Activated naive CD4-positive, alpha-beta T cell treated with anti-CD3 and anti-CD28 coated beads, Interleukin-2, amount 10 ng/mL, durations not matched to agents 7 days and 5 days (primary cell): ENCODE measurements around the gene XCR1.
"Not testable (repeated sequence)": the region's sequence is repeated elsewhere in the genome, so short reads cannot be mapped to it uniquely, and the experiment has no call there.

ENCODE experiments used
- CTCF ChIA-PET: fragments of 350-600 bp; sonication (Branson Sonifier 250); formaldehyde crosslinking; loops from one replicate; lab custom pipeline; 2021; ENCODE audit warnings: antibody characterized with exemption; lab: Charles Lee
- DNase-seq: peaks from one replicate; pipeline ENCODE4 v3.0.0-alpha.2; 2020
- H3K27ac Mint-ChIP-seq: one replicate; pipeline ENCODE4 v1.8.0; 2021; ENCODE audit warnings: mild to moderate bottlenecking, moderate library complexity, mixed read lengths
- H3K27me3 Mint-ChIP-seq: one replicate; pipeline ENCODE4 v1.8.0; 2021; ENCODE audit warnings: mild to moderate bottlenecking, mixed read lengths
- H3K36me3 Mint-ChIP-seq: one replicate; pipeline ENCODE4 v1.8.0; 2021; ENCODE audit warnings: mixed read lengths
- H3K4me1 Mint-ChIP-seq: one replicate; pipeline ENCODE4 v1.8.0; 2021; ENCODE audit warnings: mixed read lengths
- H3K4me3 Mint-ChIP-seq: one replicate; pipeline ENCODE4 v1.8.0; 2021; ENCODE audit warnings: mild to moderate bottlenecking, moderate library complexity, mixed read lengths
- H3K9me3 Mint-ChIP-seq: one replicate; pipeline ENCODE4 v1.8.0; 2021; ENCODE audit warnings: mixed read lengths

XCR1 gene

GRCh38 chr3:46059432-46059831 is 32.1 kb upstream of the XCR1 start:
- Mint-ChIP-seq H3K27ac (no peak overlapping the region), H3K27me3 (peaks cover 63% of the 10 kb centered on the region), H3K4me3 (no peak overlapping the region), H3K4me1 (peaks cover 6% of the 10 kb centered on the region), H3K9me3 (no peaks in the 10 kb centered on the region), H3K36me3 (no peaks in the 10 kb centered on the region)
- no peak for DNase-seq
- CTCF ChIA-PET: no interaction called here

- Mint-ChIP-seq H3K27ac (no peak overlapping the region), H3K9me3 (no peaks in the 10 kb centered on the region), H3K4me3 (no peak overlapping the region), H3K27me3 (peaks cover 66% of the 10 kb centered on the region), H3K4me1 (peaks cover 2% of the 10 kb centered on the region), H3K36me3 (no peaks in the 10 kb centered on the region)
- CTCF ChIA-PET: no interaction called here
- no peak for DNase-seq
Observed at GRCh38 chr3:46058981-46059380, 31.7 kb upstream of the XCR1 start.

GRCh38 chr3:46057716-46058115 is 30.4 kb upstream of the XCR1 start:
- Mint-ChIP-seq H3K27me3 (peaks cover 62% of the 10 kb centered on the region), H3K27ac (no peak overlapping the region), H3K4me3 (no peak overlapping the region), H3K9me3 (no peaks in the 10 kb centered on the region), H3K4me1 (no peaks in the 10 kb centered on the region), H3K36me3 (no peaks in the 10 kb centered on the region)
- CTCF ChIA-PET: interaction anchor here (0.7 kb wide), 1 partner anchor 252 kb away, joined by 3 read pairs; no protein-coding TSS in a partner anchor
- no peak for DNase-seq

GRCh38 chr3:46056686-46057085 is 29.4 kb upstream of the XCR1 start:
- Mint-ChIP-seq H3K4me3 (no peak overlapping the region), H3K4me1 (no peaks in the 10 kb centered on the region), H3K9me3 (no peaks in the 10 kb centered on the region), H3K27ac (no peak overlapping the region), H3K27me3 (peaks cover 60% of the 10 kb centered on the region), H3K36me3 (no peaks in the 10 kb centered on the region)
- CTCF ChIA-PET: interaction anchor here (1.2 kb wide), 1 partner anchor 23 kb away, joined by 3 read pairs; no protein-coding TSS in a partner anchor
- no peak for DNase-seq

GRCh38 chr3:46053761-46054515 is 26.7 kb upstream of the XCR1 start:
- H3K36me3 Mint-ChIP-seq, DNase-seq, H3K9me3 Mint-ChIP-seq, CTCF ChIA-PET, H3K27ac Mint-ChIP-seq, H3K4me1 Mint-ChIP-seq, H3K4me3 Mint-ChIP-seq: not testable (repeated sequence)
- H3K27me3 Mint-ChIP-seq: peaks cover 66% of the 10 kb centered on the region

GRCh38 chr3:46053265-46053664 is 26.0 kb upstream of the XCR1 start:
- H3K9me3 Mint-ChIP-seq, H3K4me3 Mint-ChIP-seq, CTCF ChIA-PET, H3K27ac Mint-ChIP-seq, DNase-seq, H3K4me1 Mint-ChIP-seq, H3K36me3 Mint-ChIP-seq: not testable (repeated sequence)
- H3K27me3 Mint-ChIP-seq: peaks cover 62% of the 10 kb centered on the region

GRCh38 chr3:46052531-46052930 is 25.2 kb upstream of the XCR1 start:
- Mint-ChIP-seq H3K27ac (no peak overlapping the region), H3K9me3 (no peaks in the 10 kb centered on the region), H3K27me3 (peaks cover 64% of the 10 kb centered on the region), H3K4me1 (peaks cover 6% of the 10 kb centered on the region), H3K4me3 (no peak overlapping the region), H3K36me3 (no peaks in the 10 kb centered on the region)
- CTCF ChIA-PET: no interaction called here
- DNase-seq: no peak

GRCh38 chr3:46049093-46049492 is 21.8 kb upstream of the XCR1 start:
- Mint-ChIP-seq H3K4me3 (no peak overlapping the region), H3K36me3 (peaks cover 4% of the 10 kb centered on the region), H3K27ac (no peak overlapping the region), H3K4me1 (peaks cover 29% of the 10 kb centered on the region), H3K27me3 (peaks cover 43% of the 10 kb centered on the region), H3K9me3 (peaks cover 8% of the 10 kb centered on the region)
- DNase-seq: no peak
- CTCF ChIA-PET: no interaction called here

- peak; percentile 61 for DNase-seq
- H3K4me1 Mint-ChIP-seq: peaks cover 29% of the 10 kb centered on the region
- peak overlapping the region; percentile 53 for H3K27ac Mint-ChIP-seq
- not testable (repeated sequence) for H3K4me3 Mint-ChIP-seq, H3K36me3 Mint-ChIP-seq, H3K9me3 Mint-ChIP-seq
- peaks cover 30% of the 10 kb centered on the region for H3K27me3 Mint-ChIP-seq
- CTCF ChIA-PET: interaction anchor here (1.0 kb wide), 1 partner anchor 162 kb away, joined by 3 read pairs; the partner anchor contains the start of gene CCR1
Observed at GRCh38 chr3:46046231-46046630, 18.9 kb upstream of the XCR1 start.

- H3K4me1 Mint-ChIP-seq: no peaks in the 10 kb centered on the region
- no peak overlapping the region for H3K27ac Mint-ChIP-seq
- no peaks in the 10 kb centered on the region for H3K36me3 Mint-ChIP-seq
- no peak for DNase-seq
- H3K4me3 Mint-ChIP-seq: no peak overlapping the region
- peaks cover 2% of the 10 kb centered on the region for H3K9me3 Mint-ChIP-seq
- H3K27me3 Mint-ChIP-seq: peaks cover 31% of the 10 kb centered on the region
- CTCF ChIA-PET: no interaction called here
Observed at GRCh38 chr3:46038916-46039315, 11.6 kb upstream of the XCR1 start.

- DNase-seq, H3K4me1 Mint-ChIP-seq, H3K9me3 Mint-ChIP-seq, H3K4me3 Mint-ChIP-seq, H3K27ac Mint-ChIP-seq, CTCF ChIA-PET, H3K36me3 Mint-ChIP-seq: not testable (repeated sequence)
- peaks cover 31% of the 10 kb centered on the region for H3K27me3 Mint-ChIP-seq
Observed at GRCh38 chr3:46038071-46038470, 10.8 kb upstream of the XCR1 start.

- Mint-ChIP-seq H3K9me3 (peaks cover 5% of the 10 kb centered on the region), H3K27ac (no peak overlapping the region), H3K4me3 (no peak overlapping the region), H3K4me1 (no peaks in the 10 kb centered on the region), H3K36me3 (no peaks in the 10 kb centered on the region), H3K27me3 (peaks cover 29% of the 10 kb centered on the region)
- CTCF ChIA-PET: no interaction called here
- no peak for DNase-seq
Observed at GRCh38 chr3:46036191-46036590, 8.9 kb upstream of the XCR1 start.

- H3K36me3 Mint-ChIP-seq: peaks cover 1% of the 10 kb centered on the region
- DNase-seq: no peak
- no peaks in the 10 kb centered on the region for H3K4me1 Mint-ChIP-seq
- peaks cover 42% of the 10 kb centered on the region for H3K27me3 Mint-ChIP-seq
- peaks cover 16% of the 10 kb centered on the region for H3K9me3 Mint-ChIP-seq
- no peak overlapping the region for H3K27ac Mint-ChIP-seq
- CTCF ChIA-PET: no interaction called here
- no peak overlapping the region for H3K4me3 Mint-ChIP-seq
Observed at GRCh38 chr3:46031747-46032146, 4.5 kb upstream of the XCR1 start.

- DNase-seq: no peak
- no peak overlapping the region for H3K4me3 Mint-ChIP-seq
- H3K27me3 Mint-ChIP-seq: peaks cover 47% of the 10 kb centered on the region
- no peaks in the 10 kb centered on the region for H3K4me1 Mint-ChIP-seq
- H3K9me3 Mint-ChIP-seq: peaks cover 16% of the 10 kb centered on the region
- CTCF ChIA-PET: interaction anchor here (0.9 kb wide), 1 partner anchor 45 kb away, joined by 3 read pairs; no protein-coding TSS in a partner anchor
- H3K27ac Mint-ChIP-seq: no peak overlapping the region
- peaks cover 1% of the 10 kb centered on the region for H3K36me3 Mint-ChIP-seq
Observed at GRCh38 chr3:46031269-46031668, 4.0 kb upstream of the XCR1 start.

- H3K4me1 Mint-ChIP-seq: no peaks in the 10 kb centered on the region
- CTCF ChIA-PET: interaction anchor here (0.9 kb wide), 1 partner anchor 46 kb away, joined by 3 read pairs; no protein-coding TSS in a partner anchor
Observed at GRCh38 chr3:46030626-46031025, 3.3 kb upstream of the XCR1 start.

More at GRCh38 chr3:46030626-46031025, 3.3 kb upstream of the XCR1 start:
- Mint-ChIP-seq H3K9me3 (peaks cover 16% of the 10 kb centered on the region), H3K27me3 (peaks cover 45% of the 10 kb centered on the region), H3K27ac (no peak overlapping the region), H3K4me3 (no peak overlapping the region), H3K36me3 (peaks cover 1% of the 10 kb centered on the region)
- DNase-seq: no peak
